DND-41 (cell line): ENCODE measurements around the gene IRF5.

Experiments used
- ATAC-seq: fragments of 200-7000 bp; cut with Tn5 transposase; 3 replicates; pipeline ENCODE4 v1.9.1; 2021; ENCODE audit warnings: low read depth; ENCODE audit not compliant: insufficient read depth
- DNase-seq: peaks from one replicate; pipeline ENCODE4 v3.0.0-alpha.2; 2020
- H2AFZ ChIP-seq: 2 replicates; pipeline ENCODE4 v1.6.0; 2012; ENCODE audit warnings: low read depth, low read length
- H3K27ac ChIP-seq: 2 replicates; pipeline ENCODE4 v1.5.1; 2012; ENCODE audit warnings: low read length, inconsistent platforms
- H3K27me3 ChIP-seq: fragments of 200-600 bp; sonication (generic); 2 replicates; pipeline ENCODE4 v1.6.0; 2012; ENCODE audit warnings: low read length, mild to moderate bottlenecking, inconsistent platforms; ENCODE audit not compliant: insufficient read depth, poor library complexity
- H3K36me3 ChIP-seq: 2 replicates; pipeline ENCODE4 v1.5.1; 2012; ENCODE audit warnings: low read length, inconsistent platforms; ENCODE audit not compliant: insufficient read depth
- H3K4me1 ChIP-seq: 2 replicates; pipeline ENCODE4 v1.5.1; 2012; ENCODE audit warnings: mild to moderate bottlenecking, low read length; ENCODE audit not compliant: insufficient read depth
- H3K4me2 ChIP-seq: 2 replicates; pipeline ENCODE4 v1.6.0; 2012; ENCODE audit warnings: mild to moderate bottlenecking, moderate library complexity, low read length, inconsistent platforms; ENCODE audit not compliant: insufficient read depth
- H3K4me3 ChIP-seq, 2 experiments: fragments of 200-600 bp in 1 of 2; shearing (Covaris generic) in 1 of 2; 2 replicates each; pipeline ENCODE4 v1.5.1; 2012 to 2016; ENCODE audit warnings: inconsistent platforms in 2 of 2, low read length in 2 of 2, mild to moderate bottlenecking in 2 of 2, low read depth in 1 of 2, moderate library complexity in 1 of 2
- H3K79me2 ChIP-seq: 2 replicates; pipeline ENCODE4 v1.6.0; 2012; ENCODE audit warnings: low read length, inconsistent platforms; ENCODE audit not compliant: insufficient read depth
- H3K9ac ChIP-seq: 2 replicates; pipeline ENCODE4 v1.6.0; 2012; ENCODE audit warnings: low read depth, mild to moderate bottlenecking, inconsistent platforms, low read length, moderate library complexity
- H3K9me3 ChIP-seq: 2 replicates; pipeline ENCODE4 v1.5.1; 2012; ENCODE audit warnings: low read length, moderate library complexity, mild to moderate bottlenecking, inconsistent platforms; ENCODE audit not compliant: insufficient read depth, severe bottlenecking
- H4K20me1 ChIP-seq: 2 replicates; pipeline ENCODE4 v1.6.0; 2012; ENCODE audit warnings: low read length; ENCODE audit not compliant: insufficient read depth
- EZH2 ChIP-seq: IDR thresholded peaks from 3 replicates; pipeline ENCODE4 v1.6.1; 2012; ENCODE audit warnings: borderline replicate concordance, low read depth, mild to moderate bottlenecking, moderate library complexity, low read length, inconsistent platforms; ENCODE audit not compliant: severe bottlenecking
- TF ChIP-seq, protein P1 (sequence below): IDR thresholded peaks from 2 replicates; pipeline ENCODE4 v1.5.1; 2012; ENCODE audit warnings: borderline replicate concordance, low read length, moderate library complexity, mild to moderate bottlenecking; ENCODE audit not compliant: poor library complexity, severe bottlenecking; ENCODE audit errors: extremely low read depth

Gene IRF5

DNA sequence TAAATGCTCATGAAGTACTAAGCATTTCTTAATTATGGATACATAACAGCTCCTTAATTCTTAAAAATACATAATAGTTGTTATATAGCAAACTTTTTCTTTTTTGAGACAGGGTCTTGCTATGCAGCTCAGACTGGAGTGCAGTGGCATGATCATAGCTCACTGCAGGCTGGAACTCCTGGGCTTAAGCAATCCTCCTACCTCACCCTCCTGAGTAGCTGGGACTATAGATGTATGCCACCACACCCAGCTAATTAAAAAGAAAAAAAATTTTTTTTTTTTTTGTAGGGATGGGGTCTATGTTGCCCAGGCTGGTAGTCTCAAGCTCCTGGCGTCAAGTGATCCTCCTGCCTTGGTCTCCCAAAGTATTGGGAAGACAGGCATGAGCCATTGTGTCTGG, 30.9 kb downstream of the IRF5 start:
- Histone ChIP-seq H3K36me3 (peaks cover 83% of the 10 kb centered on the region), H2AFZ (no peak overlapping the region)

DNA sequence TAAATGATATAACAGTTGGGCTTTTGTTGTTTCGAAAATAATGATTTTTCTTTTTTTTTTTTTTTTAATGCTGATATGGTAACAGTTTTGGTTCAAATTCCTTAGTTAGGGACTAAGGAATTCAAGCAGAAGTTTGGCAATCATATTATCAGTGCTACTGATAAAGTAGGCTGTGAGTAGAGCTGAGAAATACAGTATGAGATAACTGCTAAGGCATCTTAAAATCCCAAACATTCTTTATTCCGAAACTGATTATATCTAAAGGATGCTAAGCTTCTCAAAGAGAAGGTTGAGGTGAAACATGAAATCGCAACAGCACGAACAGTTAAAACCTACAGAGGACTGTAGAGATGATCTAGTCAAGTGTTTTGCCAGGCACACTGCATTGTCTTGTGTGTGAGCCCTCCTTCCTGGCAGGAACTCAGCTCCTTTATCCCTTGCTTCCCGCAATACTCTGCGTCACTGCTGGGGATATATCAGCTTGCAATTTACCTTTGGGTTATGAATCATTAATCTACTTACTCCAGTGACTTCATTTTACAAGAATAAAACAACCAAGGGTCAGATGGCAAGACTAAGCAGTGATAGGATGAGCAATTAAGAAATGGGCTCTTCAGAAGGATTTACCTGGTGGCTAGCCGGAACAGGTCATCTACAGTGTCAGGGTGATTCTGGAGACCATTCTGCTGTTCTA, 36.7 kb downstream of the IRF5 start:
- Histone ChIP-seq H3K4me3 (no peak overlapping the region), H3K9ac (no peak overlapping the region), H2AFZ (no peak overlapping the region), H3K27me3 (no peaks in the 10 kb centered on the region), H3K4me1 (no peaks in the 10 kb centered on the region), H3K4me2 (no peak overlapping the region), H4K20me1 (no peaks in the 10 kb centered on the region; the same call in 1 of the 2 replicates), H3K9me3 (no peaks in the 10 kb centered on the region), H3K27ac (no peak overlapping the region), H3K79me2 (no peaks in the 10 kb centered on the region), H3K36me3 (peaks cover 84% of the 10 kb centered on the region)
- ATAC-seq (no peak), DNase-seq (no peak)
- no peak for TF ChIP-seq EZH2
- TF ChIP-seq, protein P1, sequence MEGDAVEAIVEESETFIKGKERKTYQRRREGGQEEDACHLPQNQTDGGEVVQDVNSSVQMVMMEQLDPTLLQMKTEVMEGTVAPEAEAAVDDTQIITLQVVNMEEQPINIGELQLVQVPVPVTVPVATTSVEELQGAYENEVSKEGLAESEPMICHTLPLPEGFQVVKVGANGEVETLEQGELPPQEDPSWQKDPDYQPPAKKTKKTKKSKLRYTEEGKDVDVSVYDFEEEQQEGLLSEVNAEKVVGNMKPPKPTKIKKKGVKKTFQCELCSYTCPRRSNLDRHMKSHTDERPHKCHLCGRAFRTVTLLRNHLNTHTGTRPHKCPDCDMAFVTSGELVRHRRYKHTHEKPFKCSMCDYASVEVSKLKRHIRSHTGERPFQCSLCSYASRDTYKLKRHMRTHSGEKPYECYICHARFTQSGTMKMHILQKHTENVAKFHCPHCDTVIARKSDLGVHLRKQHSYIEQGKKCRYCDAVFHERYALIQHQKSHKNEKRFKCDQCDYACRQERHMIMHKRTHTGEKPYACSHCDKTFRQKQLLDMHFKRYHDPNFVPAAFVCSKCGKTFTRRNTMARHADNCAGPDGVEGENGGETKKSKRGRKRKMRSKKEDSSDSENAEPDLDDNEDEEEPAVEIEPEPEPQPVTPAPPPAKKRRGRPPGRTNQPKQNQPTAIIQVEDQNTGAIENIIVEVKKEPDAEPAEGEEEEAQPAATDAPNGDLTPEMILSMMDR, result no peak

More for the DNA sequence above, 30.9 kb downstream of the IRF5 start:
- Histone ChIP-seq H4K20me1 (no peaks in the 10 kb centered on the region), H3K27ac (no peak overlapping the region), H3K4me1 (no peaks in the 10 kb centered on the region), H3K9ac (no peak overlapping the region), H3K4me3 (no peak overlapping the region), H3K9me3 (no peaks in the 10 kb centered on the region), H3K79me2 (no peaks in the 10 kb centered on the region), H3K4me2 (no peak overlapping the region), H3K27me3 (no peaks in the 10 kb centered on the region)
- ATAC-seq (no peak), DNase-seq (no peak)
- TF ChIP-seq EZH2, result no peak
- TF ChIP-seq, protein P1, result no peak

DNA sequence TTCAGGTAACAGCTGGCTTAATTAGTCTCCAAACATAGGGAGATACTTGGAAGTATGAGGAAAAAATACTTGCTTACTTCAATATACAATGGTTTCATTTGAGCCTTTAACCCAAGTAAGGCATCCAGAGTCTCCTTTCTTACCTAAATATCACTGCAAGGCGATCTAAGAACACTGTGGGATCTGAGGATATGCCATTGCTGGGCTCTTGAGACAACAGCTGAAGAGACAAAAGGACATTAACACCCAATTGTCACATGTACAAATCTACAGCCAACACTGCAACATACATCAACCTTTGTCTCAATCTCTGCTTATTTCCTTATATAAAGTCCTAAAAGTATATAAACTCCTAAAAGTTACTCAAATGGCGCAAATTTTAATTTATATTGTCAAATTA, 44.4 kb downstream of the IRF5 start:
- H4K20me1 ChIP-seq, result no peaks in the 10 kb centered on the region; the same call in 1 of the 2 replicates
- ATAC-seq (no peak), DNase-seq (no peak)
- peaks cover 94% of the 10 kb centered on the region for H3K36me3 ChIP-seq
- no peak overlapping the region for H3K9ac ChIP-seq
- no peaks in the 10 kb centered on the region for H3K4me1 ChIP-seq
- no peaks in the 10 kb centered on the region for H3K27me3 ChIP-seq
- no peak overlapping the region for H3K4me2 ChIP-seq
- no peak overlapping the region for H2AFZ ChIP-seq
- no peak for TF ChIP-seq EZH2
- TF ChIP-seq, protein P1, result no peak
- H3K4me3 ChIP-seq, result no peak overlapping the region
- H3K79me2 ChIP-seq, result no peaks in the 10 kb centered on the region
- no peaks in the 10 kb centered on the region for H3K9me3 ChIP-seq
- no peak overlapping the region for H3K27ac ChIP-seq
